Thymus (tissue), 11 donors: Measurements from ENCODE around the gene CD163L1. TPM values are rescaled to one million over a fixed set of nuclear protein-coding genes. Genes with fewer than 3 reads are reported as not detected.
"Not testable (repeated sequence)": the region's sequence is repeated elsewhere in the genome, so short reads cannot be mapped to it uniquely, and the experiment has no call there.

ENCODE experiments used
- DNase-seq, 9 donors: peaks; one replicate each; pipeline ENCODE4 v3.0.0-alpha.2; 2013; ENCODE audit warnings: low spot score in 9 of 9, low read depth in 6 of 9, missing footprints in 1 of 9
- H3K27ac ChIP-seq, 2 donors: one replicate each; pipeline ENCODE4 v1.5.1; 2013; ENCODE audit warnings: control low read depth in 1 of 2, low read depth in 1 of 2, low read length in 1 of 2, mild to moderate bottlenecking in 1 of 2, moderate library complexity in 1 of 2
- H3K27me3 ChIP-seq, 2 donors: one replicate each; pipeline ENCODE4 v1.5.1; 2013; ENCODE audit warnings: low read length in 1 of 2; ENCODE audit not compliant: control insufficient read depth in 2 of 2, insufficient read depth in 1 of 2
- H3K36me3 ChIP-seq, 2 donors: one replicate each; pipeline ENCODE4 v1.5.1; 2013; ENCODE audit warnings: low read length in 1 of 2, mild to moderate bottlenecking in 1 of 2, moderate library complexity in 1 of 2; ENCODE audit not compliant: control insufficient read depth in 2 of 2, insufficient read depth in 2 of 2
- H3K4me1 ChIP-seq, 2 donors: one replicate each; pipeline ENCODE4 v1.5.1; 2013; ENCODE audit warnings: low read length in 2 of 2; ENCODE audit not compliant: control insufficient read depth in 2 of 2, insufficient read depth in 2 of 2
- H3K4me3 ChIP-seq, 2 donors: one replicate each; pipeline ENCODE4 v1.5.1; 2013; ENCODE audit warnings: low read length in 2 of 2, control low read depth in 1 of 2, mild to moderate bottlenecking in 1 of 2
- H3K9me3 ChIP-seq, 2 donors: one replicate each; pipeline ENCODE4 v1.5.1; 2013; ENCODE audit warnings: low read length in 1 of 2, mild to moderate bottlenecking in 1 of 2; ENCODE audit not compliant: control insufficient read depth in 2 of 2, insufficient read depth in 1 of 2
- WGBS: extraction: QIAGEN DNeasy Blood & Tissue Kit; methylation state at CpG from one replicate; pipeline ENCODE4 v1.1.7; 2013; 5-methylcytosine and 5-hydroxymethylcytosine counted together
- polyA plus RNA-seq: library from polyadenylated mRNA; stranded (reverse); fragments of 200-250 nt; gene quantifications from one replicate; pipeline ENCODE4 v1.2.3, GENCODE V29; 2013
- total RNA-seq: library from RNA; stranded (reverse); fragments of 120-200 nt; gene quantifications from one replicate; pipeline ENCODE4 v1.2.4, GENCODE V29; 2013
- donor health status: healthy.

Gene CD163L1
- total and polyA plus RNA-seq, 2 donors: 10.3 to 12.6 TPM

DNA sequence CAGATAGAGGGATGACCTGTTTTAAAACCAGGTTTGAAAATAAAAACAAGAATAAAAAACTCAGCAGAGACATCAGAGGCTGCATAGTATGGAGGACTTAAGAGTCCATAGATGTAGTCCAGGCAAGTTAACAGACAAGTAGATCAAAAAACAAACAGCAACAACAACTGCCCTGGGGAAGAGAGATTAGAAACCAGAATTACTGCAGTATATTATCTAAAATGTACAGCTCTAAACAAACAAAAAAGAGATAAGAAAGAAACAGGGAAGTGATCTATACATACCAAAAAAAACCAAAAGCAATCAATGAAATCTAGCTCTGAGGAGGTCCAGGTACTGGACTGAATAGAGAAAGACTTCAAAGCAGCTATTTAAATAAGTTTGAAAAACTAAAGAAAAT, 91.3 kb downstream of the CD163L1 start:
- Histone ChIP-seq H3K4me3 (no peak overlapping the region), H3K9me3 (no peaks in the 10 kb centered on the region), H3K27me3 (no peaks in the 10 kb centered on the region), H3K27ac (no peak overlapping the region), H3K36me3 (no peaks in the 10 kb centered on the region), H3K4me1 (no peaks in the 10 kb centered on the region)
- DNase-seq: no peak

DNA sequence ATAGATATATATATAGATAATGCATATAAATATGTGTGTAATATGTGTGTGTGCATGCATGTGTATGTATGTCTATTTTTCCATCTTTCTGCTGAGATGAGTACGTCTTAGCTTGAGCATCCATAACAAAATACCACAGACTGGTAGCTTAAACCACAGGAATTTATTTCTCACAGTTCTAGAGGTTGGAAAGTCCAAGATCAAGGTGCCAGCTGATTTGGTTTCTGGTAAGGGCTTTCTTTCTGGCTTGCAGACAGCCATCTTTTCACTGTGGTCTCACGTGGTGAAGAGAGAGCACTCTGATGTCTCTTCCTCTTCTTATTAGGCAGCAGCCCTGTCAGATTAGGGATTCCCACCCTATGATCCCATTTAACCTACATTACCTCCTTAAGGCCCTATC, 92.8 kb downstream of the CD163L1 start:
- peaks cover 0 to 3% of the 10 kb centered on the region in 2 donors for H3K4me1 ChIP-seq
- H3K4me3 ChIP-seq: no peak overlapping the region
- WGBS: 28% methylated on average over 2 of the region's 2 CpGs
- no peaks in the 10 kb centered on the region for H3K9me3 ChIP-seq
- no peaks in the 10 kb centered on the region for H3K27me3 ChIP-seq
- H3K36me3 ChIP-seq: no peaks in the 10 kb centered on the region
- no peak for DNase-seq
- H3K27ac ChIP-seq: no peak overlapping the region

DNA sequence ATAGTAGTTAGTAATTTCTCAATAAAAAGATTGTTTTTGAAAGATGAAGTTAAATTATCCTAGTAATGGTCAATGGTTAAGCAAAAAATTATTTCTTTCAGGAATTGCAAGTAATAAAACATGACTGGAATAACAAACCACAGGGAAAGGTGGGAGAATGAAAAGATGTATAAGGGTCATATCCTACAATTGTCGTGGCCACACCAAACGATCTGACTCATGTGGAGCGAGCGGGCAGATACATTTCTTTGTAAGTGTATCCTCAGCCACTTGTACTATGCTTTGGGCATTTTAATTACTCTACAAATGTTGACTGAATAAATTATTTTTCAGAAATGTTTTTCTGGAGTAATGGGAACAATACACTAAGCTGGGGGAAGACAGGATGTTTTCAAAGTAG, 94.5 kb downstream of the CD163L1 start:
- Histone ChIP-seq H3K27me3 (no peaks in the 10 kb centered on the region), H3K9me3 (peaks cover 0 to 5% of the 10 kb centered on the region in 2 donors), H3K4me3 (no peak overlapping the region), H3K36me3 (no peaks in the 10 kb centered on the region), H3K4me1 (peaks cover 0 to 12% of the 10 kb centered on the region in 2 donors), H3K27ac (no peak overlapping the region)
- no peak for DNase-seq
- WGBS: 87% methylated on average over 4 of the region's 4 CpGs

DNA sequence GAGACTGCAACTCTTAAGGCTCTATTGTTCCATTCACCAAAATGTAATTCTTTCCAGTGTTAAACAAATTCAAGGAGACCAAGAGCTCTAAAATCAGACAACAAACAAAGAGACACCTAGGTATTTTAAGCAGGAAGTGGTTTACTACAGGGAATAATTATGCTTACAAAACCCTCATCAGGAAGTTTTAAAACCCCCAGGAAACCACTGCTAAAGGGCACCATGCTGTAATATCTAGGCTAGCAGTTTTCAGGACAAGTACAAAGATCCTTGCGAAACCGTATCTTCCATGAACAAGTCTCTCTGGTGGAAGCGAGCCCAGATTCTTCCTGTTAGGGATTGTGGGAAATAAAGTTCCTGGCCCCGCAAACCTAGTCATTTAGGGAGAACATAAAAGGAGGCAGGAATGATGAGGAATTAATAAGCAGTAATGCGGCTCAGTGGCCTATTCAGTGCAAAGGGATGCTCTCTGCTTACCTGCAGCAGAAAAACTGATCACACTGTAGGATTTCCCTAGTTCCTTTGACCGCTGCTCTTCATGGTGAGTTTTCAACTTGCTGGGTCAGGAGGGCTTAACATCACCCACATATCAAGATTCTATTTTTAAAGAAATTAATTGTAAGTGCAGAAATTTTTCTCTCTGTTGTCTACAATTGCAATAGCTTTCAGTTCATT, 97.3 kb downstream of the CD163L1 start:
- 53% methylated on average over 6 of the region's 6 CpGs for WGBS
- Histone ChIP-seq H3K4me1 (peaks cover 0 to 12% of the 10 kb centered on the region in 2 donors), H3K9me3 (peaks cover 0 to 7% of the 10 kb centered on the region in 2 donors), H3K4me3 (no peak overlapping the region), H3K27me3 (no peaks in the 10 kb centered on the region), H3K36me3 (no peaks in the 10 kb centered on the region), H3K27ac (no peak overlapping the region)
- peak in 6 of 9 donors; percentile 11 to 52 (median 20) for DNase-seq

DNA sequence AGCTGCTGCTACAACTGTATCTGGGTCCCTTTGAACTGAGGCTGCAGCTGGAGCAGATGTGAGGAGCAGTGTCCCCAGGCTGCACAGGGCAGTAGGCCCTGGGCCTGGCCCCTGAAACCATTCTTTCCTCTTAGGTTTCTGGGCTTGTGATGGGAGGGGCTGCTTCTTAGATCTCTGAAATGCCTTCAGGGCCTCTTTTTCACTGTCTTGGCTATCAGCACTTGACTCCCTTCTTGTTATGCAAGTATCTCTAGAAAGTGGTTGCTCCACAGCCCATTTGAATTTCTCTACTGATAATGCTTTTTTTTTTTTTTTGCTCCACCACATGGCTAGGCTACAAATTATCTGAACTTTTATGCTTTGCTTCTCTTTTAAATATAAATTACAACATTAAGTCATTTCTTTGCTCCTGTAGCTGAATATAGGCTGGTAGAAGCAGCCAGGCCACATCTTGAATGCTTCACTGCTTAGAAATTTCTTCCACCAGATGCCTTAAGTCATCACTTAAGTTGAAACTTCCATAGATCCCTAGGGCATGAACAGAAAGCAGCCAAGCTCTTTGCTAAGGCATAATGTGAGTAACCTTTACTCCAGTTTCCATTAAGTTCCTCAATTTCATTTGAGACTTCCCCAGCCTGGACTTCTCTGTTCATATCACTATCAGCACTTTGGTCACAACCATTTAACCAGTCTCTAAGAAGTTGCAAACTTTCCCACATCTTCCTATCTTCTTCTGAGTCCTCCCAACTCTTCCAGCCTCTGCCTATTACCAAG, 98.9 kb downstream of the CD163L1 start:
- no peaks in the 10 kb centered on the region for H3K27me3 ChIP-seq
- peaks cover 0 to 12% of the 10 kb centered on the region in 2 donors for H3K4me1 ChIP-seq
- H3K36me3 ChIP-seq: no peaks in the 10 kb centered on the region
- no peak overlapping the region for H3K4me3 ChIP-seq
- DNase-seq: no peak
- H3K27ac ChIP-seq: no peak overlapping the region
- H3K9me3 ChIP-seq: peaks cover 0 to 7% of the 10 kb centered on the region in 2 donors

DNA sequence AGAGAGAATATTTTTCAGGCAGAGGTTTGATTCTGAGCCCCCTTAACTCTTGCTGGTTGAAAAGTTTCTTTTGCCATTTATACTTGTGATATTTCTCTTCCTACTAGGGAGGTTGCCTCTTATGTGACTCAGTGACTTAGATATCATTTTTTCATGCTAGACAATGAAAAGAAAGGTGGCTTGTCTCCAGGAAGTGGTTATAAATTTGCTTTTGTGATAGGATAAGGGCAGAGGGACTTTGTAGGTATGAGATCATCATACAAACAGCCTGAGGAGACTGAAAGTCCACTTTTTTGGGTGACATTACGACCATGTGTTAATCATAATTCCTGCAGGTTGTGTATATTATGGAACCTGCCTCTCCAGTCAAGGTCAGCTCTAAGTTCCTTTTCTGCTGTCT, 104.3 kb downstream of the CD163L1 start:
- Histone ChIP-seq H3K27ac (no peak overlapping the region), H3K36me3 (no peaks in the 10 kb centered on the region), H3K9me3 (peaks cover 0 to 5% of the 10 kb centered on the region in 2 donors), H3K4me3 (no peak overlapping the region), H3K27me3 (no peaks in the 10 kb centered on the region), H3K4me1 (peaks cover 0 to 3% of the 10 kb centered on the region in 2 donors)
- 90% methylated on average over 1 of the region's 1 CpG for WGBS
- peak in 1 of 9 donors; percentile 23 for DNase-seq

DNA sequence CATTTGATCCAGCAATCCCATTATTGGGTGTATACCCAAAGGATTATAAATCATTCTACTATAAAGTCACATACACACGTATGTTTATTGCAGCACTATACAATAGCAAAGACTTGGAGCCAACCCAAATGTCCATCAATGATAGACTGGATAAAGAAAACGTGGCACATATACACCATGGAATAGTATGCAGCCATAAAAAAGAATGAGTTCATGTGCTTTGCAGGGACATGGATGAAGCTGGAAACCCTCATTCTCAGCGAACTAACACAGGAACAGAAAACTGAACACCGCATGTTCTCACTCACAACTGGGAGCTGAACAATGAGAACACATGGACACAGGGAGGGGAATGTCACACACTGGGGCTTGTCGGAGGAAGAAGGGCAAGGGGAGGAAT, 106.2 kb downstream of the CD163L1 start:
- WGBS: 97% methylated on average over 5 of the region's 5 CpGs
- H3K36me3 ChIP-seq, H3K27me3 ChIP-seq, H3K4me1 ChIP-seq, H3K9me3 ChIP-seq, H3K4me3 ChIP-seq, H3K27ac ChIP-seq, DNase-seq: not testable (repeated sequence)

DNA sequence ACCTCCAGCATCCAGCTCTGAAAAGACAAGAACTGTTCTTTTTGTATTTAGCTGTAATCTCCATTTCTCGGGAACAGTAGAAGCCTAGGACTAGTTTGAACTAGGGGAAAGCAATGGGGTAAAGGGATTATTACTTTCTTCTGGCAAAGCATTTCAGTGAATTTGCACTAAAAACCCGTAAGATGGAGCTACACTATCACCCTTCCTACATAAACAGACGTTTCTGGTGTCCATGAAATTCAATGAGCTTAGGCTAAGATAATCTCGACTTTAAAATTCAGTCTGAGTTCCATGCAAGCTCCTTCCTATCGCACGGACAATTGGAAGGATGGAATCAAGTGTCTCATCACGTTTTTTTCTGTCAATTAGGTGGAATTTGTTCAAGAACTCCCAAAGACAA, 116.0 kb downstream of the CD163L1 start:
- 90% methylated on average over 7 of the region's 7 CpGs for WGBS
- no peak for DNase-seq
- Histone ChIP-seq H3K36me3 (no peaks in the 10 kb centered on the region), H3K4me1 (no peaks in the 10 kb centered on the region), H3K27ac (no peak overlapping the region), H3K27me3 (no peaks in the 10 kb centered on the region), H3K9me3 (no peaks in the 10 kb centered on the region), H3K4me3 (no peak overlapping the region)

DNA sequence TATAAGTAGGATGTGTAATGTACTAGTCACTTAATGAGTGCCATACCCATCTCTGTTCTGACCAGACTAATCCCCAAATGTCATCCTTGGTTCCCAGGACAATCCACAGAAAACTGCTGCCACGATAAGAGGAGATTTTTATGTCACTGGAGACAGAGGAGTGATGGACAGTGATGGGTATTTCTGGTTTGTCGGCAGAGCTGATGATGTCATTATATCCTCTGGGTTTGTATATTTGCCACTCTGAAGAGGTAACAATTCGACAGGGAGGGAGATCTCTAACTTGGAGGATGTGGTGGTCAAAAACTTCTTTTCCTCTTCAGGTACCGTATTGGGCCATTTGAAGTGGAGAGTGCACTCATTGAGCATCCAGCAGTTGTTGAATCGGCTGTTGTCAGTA, 119.8 kb downstream of the CD163L1 start:
- H3K4me1 ChIP-seq: no peaks in the 10 kb centered on the region
- 85% methylated on average over 5 of the region's 5 CpGs for WGBS
- no peaks in the 10 kb centered on the region for H3K27me3 ChIP-seq
- H3K27ac ChIP-seq: no peak overlapping the region
- no peaks in the 10 kb centered on the region for H3K9me3 ChIP-seq
- no peak for DNase-seq
- no peak overlapping the region for H3K4me3 ChIP-seq
- no peaks in the 10 kb centered on the region for H3K36me3 ChIP-seq
